Prostate gland (tissue), 1 donor: ENCODE measurements around the gene N4BP2L2.

ENCODE experiments used
- POLR2A ChIP-seq: fragments of 450-650 bp; IDR thresholded peaks from one replicate; pipeline ENCODE4 v1.6.1; 2016; ENCODE audit warnings: antibody characterized with exemption, mild to moderate bottlenecking
- POLR2AphosphoS5 ChIP-seq: sonication (generic); formaldehyde crosslinking; IDR thresholded peaks from one replicate; pipeline ENCODE4 v1.6.1; 2017; ENCODE audit warnings: antibody characterized with exemption

DNA sequence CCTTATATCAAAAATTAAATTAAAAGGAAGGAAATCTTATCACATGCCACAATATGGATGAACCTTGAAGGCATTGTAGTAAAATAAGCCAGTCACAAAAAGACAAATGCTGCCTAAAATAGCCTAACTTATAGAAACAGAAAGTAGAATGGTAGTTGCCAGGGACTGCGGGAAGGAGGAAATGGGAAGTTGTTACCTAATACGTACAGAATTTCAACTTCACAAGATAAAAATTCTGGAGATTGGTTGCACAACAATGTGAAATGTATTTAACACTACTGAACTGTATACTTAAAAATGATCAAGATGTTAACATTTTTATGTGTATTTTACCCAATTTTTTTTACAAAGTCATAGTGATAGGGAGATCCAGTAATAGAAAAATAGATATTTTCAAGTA, 10.2 kb upstream of the N4BP2L2 start:
- no peak for TF ChIP-seq POLR2A
- no peak for TF ChIP-seq POLR2AphosphoS5
